ENCODE measurements around the gene HPCAL1. TPM values are rescaled to one million over a fixed set of nuclear protein-coding genes. Genes with fewer than 3 reads are reported as not detected.
"Not testable (repeated sequence)": the region's sequence is repeated elsewhere in the genome, so short reads cannot be mapped to it uniquely, and the experiment has no call there.

HPCAL1 gene
- polyA plus RNA-seq, 3 donors = 20.4 to 37.3 (median 28.5) TPM

- DNase-seq (ENCODE audit: extremely low read depth in 1 of 11, low read depth in 9 of 11, low spot score in 4 of 11) = no peak
Measured at GRCh38 chr2:10451819-10452218, 149.1 kb downstream of the HPCAL1 start.

GRCh38 chr2:10452312-10452711 is 149.6 kb downstream of the HPCAL1 start:
- DNase-seq (ENCODE audit: extremely low read depth in 1 of 11, low read depth in 9 of 11, low spot score in 4 of 11) = no peak

- DNase-seq (ENCODE audit: extremely low read depth in 1 of 11, low read depth in 9 of 11, low spot score in 4 of 11) = no peak
Measured at GRCh38 chr2:10452956-10453904, 150.5 kb downstream of the HPCAL1 start.

GRCh38 chr2:10453905-10454298 is 151.2 kb downstream of the HPCAL1 start:
- no peak for DNase-seq (ENCODE audit: extremely low read depth in 1 of 11, low read depth in 9 of 11, low spot score in 4 of 11)

- no peak for DNase-seq (ENCODE audit: extremely low read depth in 1 of 11, low read depth in 9 of 11, low spot score in 4 of 11)
Measured at GRCh38 chr2:10454505-10454904, 151.8 kb downstream of the HPCAL1 start.

DNA sequence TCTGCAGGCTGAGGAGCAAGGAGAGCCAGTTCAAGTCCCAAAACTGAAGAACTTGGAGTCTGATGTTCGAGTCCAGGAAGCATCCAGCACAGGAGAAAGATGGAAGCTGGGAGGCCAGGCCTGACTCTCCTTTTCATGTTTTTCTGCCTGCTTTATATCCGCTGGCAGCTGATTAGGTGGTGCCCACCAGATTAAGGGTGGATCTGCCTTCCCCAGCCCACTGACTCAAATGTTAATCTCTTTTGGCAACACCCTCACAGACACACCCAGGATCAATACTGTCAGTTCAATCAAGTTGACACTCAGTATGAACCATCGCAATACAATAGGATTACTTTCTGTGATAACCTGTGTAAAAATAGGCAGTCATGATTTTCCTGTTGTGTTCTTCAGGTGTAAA is 154.5 kb downstream of the HPCAL1 start:
- not testable (repeated sequence) for DNase-seq (ENCODE audit: extremely low read depth in 1 of 11, low read depth in 9 of 11, low spot score in 4 of 11)

GRCh38 chr2:10457846-10458598 is 155.3 kb downstream of the HPCAL1 start:
- no peak for DNase-seq (ENCODE audit: extremely low read depth in 1 of 11, low read depth in 9 of 11, low spot score in 4 of 11)

DNA sequence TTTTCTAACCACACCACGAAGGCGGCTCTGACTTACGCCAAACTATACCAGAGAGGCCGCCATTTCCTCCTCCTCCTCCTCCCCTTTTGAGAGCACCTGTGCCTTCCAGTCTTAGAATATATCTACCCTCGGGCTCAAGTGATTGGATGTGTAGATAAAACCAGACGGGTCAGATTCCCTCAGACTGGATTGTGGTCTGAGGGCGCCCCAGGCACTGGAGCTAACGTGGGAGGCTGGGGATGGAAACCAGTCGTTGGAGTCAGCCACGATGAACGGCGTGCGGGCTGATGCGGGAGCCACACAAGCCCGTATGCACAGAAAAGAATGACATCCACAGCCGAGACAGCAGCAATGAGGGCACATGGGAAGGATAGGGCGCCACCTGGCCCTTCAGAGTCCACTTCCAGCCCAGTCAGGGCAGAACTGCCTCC is 157.7 kb downstream of the HPCAL1 start:
- DNase-seq (ENCODE audit: extremely low read depth in 1 of 11, low read depth in 9 of 11, low spot score in 4 of 11) = no peak

DNA sequence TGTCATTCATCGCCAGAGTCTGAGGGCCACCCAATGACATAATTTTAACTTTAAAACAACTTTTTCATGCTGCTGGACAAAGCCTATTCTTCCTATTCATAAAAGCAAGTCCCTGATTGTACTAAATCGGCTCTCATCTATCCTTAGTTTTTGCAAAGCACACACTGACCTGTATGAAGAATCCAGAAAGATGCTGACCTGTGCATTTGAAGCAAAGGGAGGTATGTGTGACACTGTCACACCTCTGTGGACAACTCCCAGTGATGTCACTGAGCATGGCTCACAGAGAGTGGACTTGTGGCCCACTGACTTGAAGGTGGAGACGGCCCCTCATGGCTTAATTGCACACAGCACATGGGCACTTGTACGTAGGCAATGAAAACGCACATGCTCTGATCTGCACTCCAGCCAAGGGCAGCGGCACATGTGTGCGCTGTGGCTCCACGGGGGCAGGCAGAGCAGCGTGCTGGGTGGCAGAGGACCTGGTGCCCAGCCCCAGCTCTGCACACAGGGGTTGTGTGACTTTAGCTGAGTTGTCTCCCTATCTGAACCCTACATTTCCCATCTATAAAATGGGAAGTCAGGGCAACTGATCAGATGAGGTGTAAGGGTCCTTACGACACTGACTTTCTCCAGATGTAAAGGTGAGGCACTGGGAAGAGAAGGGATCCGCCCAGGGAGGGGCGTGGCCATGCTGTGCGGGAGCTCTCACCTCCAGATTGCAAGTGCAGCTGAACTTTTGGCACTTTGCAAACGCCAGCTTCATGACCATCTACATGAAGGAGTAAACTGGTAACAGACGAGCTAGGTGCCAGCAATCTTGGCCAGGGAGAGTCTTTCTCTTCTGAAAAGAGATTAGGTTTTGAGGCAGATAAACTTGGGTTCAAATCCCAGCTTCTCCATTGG is 159.7 kb downstream of the HPCAL1 start:
- DNase-seq (ENCODE audit: extremely low read depth in 1 of 11, low read depth in 9 of 11, low spot score in 4 of 11) = no peak

GRCh38 chr2:10465910-10466309 is 163.2 kb downstream of the HPCAL1 start:
- no peak for DNase-seq (ENCODE audit: extremely low read depth in 1 of 11, low read depth in 9 of 11, low spot score in 4 of 11)

DNA sequence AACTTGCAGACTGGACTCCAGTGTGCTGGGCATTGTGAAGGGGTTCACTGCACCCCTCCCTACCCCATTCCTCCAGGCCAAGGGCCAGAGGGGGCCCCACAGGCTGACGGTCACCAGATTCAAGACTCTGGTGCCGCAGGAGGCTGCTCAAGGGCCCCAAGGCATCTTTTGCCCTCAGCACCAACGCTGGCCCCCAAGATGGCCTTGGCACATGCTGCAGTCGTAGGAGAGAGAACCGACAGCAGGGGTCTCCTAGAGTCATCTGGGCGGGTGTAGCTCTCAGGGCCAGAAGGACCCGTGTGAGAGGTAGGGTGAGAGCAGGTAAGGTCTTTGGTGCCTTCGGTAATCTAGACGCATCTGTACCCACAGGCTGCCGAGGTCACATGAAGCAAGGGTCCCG is 164.1 kb downstream of the HPCAL1 start:
- no peak for DNase-seq (ENCODE audit: extremely low read depth in 1 of 11, low read depth in 9 of 11, low spot score in 4 of 11)

DNA sequence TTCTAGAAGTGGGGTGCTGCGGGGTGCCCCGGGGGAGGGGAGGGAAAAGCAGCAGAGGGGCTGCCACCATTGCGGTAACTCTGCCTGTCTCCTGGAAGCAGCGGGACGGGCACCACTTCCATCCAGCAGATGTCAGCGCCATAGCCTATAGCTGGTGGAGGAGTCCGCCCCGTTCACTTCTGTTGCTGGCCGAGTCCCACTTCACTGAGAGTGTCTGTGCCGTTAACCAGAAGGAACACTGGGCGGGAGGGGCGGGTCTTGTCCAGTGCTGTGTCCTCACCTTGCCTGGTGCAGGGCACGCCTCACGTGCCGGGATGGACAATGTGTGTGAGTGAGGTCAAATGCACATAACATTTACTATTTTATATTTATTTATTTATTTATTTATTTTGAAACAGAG is 164.7 kb downstream of the HPCAL1 start:
- DNase-seq (ENCODE audit: extremely low read depth in 1 of 11, low read depth in 9 of 11, low spot score in 4 of 11) = no peak

- DNase-seq (ENCODE audit: extremely low read depth in 1 of 11, low read depth in 9 of 11, low spot score in 4 of 11) = no peak
Measured at GRCh38 chr2:10469301-10469700, 166.6 kb downstream of the HPCAL1 start.

GRCh38 chr2:10469955-10470608 is 167.4 kb downstream of the HPCAL1 start:
- no peak for DNase-seq (ENCODE audit: extremely low read depth in 1 of 11, low read depth in 9 of 11, low spot score in 4 of 11)

DNA sequence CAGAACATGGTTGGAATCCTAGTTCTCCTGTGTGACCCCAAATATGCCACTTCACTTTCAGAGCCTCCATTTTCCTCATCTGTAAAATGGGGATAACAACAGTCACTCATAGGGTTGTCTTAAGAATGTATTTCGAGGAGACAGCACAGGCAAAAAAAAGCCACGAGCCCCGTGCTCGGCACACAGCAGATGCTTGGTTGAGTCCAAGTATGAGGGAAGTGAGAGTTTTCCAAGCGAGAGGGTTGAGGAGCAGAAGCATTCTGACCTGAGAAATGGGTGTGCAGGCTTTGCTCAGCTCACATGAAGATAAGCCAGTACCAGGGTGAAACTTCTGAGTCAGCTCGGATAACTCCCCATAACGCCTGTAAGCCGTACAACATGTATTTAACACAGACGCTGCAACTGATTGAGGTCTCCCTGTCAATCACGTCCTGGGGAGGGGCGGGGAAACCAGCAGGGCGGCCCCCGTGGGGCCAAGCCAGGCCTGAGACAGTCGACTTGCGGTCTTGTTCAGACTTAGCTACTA is 168.4 kb downstream of the HPCAL1 start:
- DNase-seq (ENCODE audit: extremely low read depth in 1 of 11, low read depth in 9 of 11, low spot score in 4 of 11) = no peak

GRCh38 chr2:10471955-10472354 is 169.3 kb downstream of the HPCAL1 start:
- DNase-seq (ENCODE audit: extremely low read depth in 1 of 11, low read depth in 9 of 11, low spot score in 4 of 11) = no peak

DNA sequence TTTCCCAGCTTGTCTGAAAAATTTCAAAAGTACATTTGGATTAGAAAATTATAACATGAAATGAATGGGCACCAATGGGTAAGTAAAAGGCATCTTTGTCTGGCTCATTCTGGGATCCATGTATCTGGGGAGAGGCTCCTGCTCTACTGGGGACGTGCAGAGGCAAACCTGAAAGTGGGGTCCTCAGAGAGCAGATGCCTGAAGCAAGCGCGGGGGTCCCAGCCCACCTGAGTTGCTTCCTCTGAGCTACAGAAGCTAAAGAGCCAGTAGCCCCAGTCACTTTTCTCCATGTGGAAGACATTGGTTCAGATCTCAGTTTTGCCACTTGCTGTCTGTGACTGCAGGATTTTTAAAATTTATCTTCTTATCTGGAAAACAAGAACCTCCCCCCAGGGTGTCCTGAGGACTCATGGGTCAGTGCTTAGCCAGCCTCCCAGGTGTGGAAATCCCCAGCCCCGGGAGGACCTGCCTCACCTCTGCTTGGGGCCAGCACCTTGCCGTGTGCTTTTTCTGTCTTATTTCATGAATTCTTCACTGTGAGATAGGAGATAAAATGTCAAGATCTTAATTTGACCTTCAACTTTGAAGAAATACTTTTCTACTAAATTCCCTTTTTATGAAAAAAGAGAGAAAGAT is 170.5 kb downstream of the HPCAL1 start:
- DNase-seq (ENCODE audit: extremely low read depth in 1 of 11, low read depth in 9 of 11, low spot score in 4 of 11) = no peak

- no peak for DNase-seq (ENCODE audit: extremely low read depth in 1 of 11, low read depth in 9 of 11, low spot score in 4 of 11)
Measured at GRCh38 chr2:10475221-10475722, 172.6 kb downstream of the HPCAL1 start.
